Embryonic facial prominence (tissue), 1 donor: ENCODE results near the gene ID2.

Experiments
- DNase-seq: peaks from one replicate; pipeline ENCODE4 v3.0.0-alpha.2; 2016; ENCODE audit errors: extremely low spot score

ID2 gene

DNA sequence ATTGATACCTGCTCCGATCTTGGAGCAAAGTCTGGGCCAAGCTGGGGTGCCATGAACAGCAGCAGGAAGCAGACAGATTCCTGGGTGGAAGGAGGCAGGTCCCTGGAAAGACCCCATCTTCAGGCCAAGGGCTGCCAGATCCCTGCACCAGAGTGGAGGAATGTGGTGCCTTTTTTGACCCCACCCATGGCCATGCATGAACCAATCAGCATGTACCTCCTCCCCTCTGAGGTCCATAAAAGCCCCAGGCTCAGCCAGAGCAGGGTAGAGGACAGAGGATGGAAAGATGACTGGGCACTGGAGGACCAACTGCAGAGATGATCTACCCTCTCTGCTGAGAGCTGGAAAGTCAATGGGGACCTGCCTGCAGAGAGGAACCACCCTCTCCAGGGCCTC, 34.4 kb upstream of the ID2 start:
- DNase-seq: no peak

DNA sequence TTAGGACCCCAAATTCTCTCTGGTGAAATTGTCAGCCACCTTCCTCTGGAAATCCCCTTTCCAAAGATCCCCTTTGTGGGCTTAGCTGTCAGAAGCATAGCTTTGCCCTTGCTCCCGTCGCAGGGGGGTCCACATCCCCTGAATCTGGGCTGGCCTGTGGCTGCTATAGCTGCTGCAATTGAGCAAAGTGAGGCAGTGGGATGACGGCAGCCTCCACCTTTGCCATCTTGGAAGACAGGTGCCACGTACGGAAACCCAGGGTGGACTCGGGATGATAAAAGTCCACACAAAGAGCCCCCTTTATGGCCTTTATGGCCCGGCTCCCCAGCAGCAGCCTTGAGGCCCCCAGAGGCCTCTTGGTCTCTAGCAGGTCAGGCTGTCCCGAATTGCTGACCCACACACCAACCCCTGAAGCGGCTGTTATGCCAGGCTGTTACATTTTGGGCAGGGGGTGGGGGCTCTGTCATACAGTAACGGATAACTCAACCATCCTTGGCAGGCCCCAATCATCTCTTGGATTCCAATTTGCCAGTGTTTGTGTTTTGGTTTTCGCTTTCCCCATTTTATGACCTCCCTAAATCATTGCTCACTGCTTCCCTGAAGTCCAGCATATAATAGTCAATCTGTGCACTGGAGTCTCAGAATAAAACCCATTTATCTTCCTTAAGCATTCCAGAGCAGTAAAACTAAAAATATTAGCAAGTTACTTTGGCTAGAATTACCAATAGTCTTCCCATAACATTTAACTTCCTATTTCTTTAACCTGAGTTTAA, 33.2 kb upstream of the ID2 start:
- DNase-seq: no peak

DNA sequence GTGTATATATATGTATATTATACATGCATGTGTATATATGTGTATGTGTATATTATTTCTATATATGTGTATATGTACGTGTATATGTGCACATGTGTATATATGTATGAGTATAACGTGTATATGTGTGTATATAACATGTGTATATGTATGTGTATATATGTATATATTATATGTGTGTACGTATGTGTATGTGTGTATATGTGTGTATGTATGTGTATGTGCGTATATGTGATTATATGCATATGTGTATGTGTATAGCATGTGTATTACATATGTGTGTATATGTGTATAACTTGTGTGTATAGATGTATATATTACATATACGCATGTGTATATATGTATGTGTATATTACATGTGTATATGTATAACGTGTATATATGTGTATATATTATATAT, 32.1 kb upstream of the ID2 start:
- DNase-seq: no peak

DNA sequence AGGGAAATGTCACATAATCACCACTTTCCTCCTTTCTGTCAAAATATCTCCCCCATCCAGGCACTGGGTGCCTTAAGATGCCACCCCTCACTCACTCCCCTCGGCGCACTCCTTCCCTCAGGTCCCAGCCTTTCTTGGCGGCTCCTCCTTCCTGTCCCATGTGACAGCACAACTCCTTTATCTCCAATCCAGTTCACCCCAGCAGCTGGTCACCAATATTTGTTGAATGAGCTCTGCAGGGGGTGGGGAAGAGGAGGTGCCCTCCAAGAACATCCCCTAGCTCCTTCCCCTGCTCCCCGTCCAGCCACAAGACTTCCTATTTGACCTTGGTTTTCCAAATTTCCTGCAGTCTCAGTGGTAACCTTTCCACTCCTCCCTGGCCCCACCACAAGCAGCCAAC, 31.6 kb upstream of the ID2 start:
- no peak for DNase-seq

DNA sequence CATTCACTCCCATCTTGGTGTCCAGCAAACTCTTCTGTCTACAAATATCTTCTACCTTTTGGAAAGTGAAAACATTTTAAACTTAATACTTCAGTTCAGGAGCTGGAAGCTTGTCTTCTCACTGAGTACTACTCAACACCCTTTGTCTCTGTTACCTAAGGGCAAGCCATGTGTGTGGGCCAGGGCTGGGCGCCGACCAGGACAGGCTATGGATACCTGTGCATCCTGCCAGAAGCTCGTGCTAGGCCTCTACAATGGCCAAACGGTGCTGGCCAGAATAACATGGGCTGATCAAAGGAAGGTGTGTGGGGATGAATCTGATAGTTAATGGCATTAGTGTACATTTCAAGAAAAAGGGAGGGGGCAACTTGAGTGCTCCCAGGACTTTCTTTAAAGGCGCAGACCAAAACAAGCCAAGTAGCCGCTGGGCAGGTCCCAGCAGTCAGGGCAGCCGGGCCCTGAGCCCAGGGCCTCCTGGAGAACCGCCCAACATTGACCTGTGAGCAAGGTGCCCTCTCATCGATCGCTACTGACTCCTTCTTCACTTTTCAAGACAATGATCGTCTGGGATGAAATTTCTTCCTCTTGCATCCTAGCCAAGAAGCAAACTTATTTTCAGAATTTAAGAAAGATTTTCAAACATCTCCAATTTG, 29.0 kb upstream of the ID2 start:
- no peak for DNase-seq

DNA sequence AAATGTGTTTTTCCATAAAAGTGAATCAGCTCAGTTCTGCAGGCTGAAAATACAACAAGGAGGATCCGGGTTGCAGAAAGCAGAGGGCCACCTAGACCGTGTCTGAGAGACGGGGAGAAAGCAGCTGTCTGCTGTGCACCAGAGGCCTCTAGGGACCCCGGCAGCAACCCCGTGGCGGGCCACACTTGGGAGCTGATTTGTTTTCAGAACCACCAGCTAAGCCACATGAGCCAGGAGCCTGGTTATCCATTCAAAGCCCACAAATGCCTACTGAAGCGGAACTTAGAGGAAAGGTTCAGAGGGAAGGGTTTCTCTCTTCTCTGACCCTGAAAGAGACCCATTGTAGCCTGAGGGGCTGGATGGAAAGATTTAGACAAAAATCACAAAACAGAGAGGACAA, 28.4 kb upstream of the ID2 start:
- DNase-seq: no peak

DNA sequence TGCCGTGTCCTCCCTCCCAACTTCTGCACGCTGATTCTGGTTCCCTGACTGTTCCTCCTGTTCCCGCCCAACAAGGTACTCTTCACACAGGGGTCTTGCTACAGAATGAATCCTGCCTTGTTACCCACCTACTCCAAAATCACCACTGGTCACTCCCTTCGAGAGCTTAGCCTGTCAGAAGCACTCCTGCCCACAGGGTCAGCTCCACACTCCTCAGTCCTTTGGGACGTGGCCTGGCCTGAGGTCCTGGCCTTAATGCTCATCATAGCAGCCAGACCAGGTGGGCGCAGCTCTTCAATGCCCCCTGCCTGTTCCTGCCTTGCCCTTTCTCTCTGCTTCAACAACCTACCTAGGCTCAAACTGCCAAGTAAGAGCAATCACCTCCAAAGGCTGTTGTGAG, 27.8 kb upstream of the ID2 start:
- DNase-seq: no peak

DNA sequence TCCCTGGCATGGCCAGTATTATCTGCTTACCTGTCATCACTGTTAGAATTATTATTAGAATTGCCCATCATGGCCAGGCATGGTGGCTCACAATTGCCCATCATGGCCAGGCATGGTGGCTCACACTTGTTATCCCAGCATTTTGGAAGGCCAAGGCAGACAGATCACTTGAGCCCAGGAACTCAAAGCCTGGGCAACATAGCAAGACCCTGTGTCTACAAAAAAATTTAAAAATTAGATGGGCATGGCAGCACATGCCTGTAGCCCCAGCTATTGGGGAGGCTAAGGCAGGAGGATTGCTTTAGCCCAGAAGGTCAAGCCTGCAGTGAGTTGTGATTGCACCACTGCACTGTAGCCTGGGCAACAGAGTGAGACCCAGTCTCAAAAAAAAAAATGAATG, 27.4 kb upstream of the ID2 start:
- no peak for DNase-seq

DNA sequence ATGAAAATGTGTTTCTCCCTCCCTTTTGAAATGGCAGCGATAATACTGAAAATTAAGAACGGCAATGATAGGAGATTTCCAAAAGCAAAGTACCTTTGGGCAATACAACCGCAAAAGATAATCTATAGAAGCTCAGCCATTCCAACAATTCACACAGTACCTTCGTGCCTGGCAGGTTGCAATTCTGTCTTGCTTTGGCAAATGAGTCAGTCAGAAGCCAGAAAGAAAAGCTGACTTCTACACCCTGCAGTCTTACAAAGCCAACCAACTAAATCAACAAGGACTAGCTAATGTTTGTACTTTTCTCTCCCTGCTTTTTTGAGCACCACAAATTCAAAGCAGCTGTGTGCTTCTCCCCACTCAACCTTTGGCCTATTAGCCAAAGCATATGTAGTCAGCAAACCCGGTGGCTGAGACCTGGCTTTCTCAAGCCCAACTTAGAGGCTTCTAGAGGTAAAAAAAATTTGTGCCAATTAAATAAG, 25.7 kb upstream of the ID2 start:
- no peak for DNase-seq

DNA sequence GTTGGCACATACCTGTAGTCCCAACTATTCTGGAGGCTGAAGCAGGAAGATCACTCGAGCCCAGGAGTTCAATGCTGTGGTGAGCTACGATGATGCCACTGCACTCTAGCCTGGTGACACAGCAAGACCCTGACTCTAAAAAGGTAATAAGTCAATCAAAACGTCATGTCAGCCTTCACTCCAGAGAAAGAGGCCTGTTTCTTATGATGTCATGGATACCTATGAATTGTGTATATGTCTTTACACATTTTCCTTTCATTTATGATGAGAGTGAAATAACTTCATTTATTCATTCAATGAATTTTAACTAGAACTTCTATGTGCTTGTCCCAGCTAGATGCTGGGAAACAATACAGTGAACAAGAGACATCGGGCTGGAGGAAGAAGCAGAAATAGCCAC, 25.0 kb upstream of the ID2 start:
- DNase-seq: no peak

DNA sequence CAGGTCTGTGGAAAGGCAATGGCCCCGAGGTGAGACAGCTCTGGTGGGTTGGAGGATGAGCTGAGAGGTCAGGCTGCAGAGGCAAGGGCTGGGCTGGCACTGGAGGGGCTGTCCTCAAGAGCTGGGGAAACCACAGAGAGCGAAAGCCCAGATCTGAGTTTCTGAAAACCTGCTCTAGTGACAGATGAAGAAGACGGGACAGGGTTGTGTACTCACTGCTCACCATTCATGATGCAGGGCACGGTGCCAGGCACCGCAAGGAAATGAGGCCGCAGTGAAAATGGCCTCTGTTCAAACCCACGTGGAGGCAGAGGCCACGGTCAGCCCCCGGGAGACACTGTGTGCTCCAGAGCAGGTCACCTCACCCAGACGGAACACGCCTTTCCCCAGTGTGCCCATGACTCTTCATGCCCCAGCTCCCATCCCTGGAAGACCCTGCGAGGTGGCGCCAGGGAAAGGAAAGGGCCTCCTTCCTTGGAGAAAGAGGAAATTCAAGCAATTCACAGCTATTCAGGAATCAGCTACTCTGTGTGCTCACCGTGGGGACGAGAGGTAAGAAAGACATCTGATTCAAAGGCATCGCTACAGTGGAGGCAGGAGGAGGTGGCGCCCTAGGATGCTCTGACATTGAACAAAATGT, 24.3 kb upstream of the ID2 start:
- no peak for DNase-seq

DNA sequence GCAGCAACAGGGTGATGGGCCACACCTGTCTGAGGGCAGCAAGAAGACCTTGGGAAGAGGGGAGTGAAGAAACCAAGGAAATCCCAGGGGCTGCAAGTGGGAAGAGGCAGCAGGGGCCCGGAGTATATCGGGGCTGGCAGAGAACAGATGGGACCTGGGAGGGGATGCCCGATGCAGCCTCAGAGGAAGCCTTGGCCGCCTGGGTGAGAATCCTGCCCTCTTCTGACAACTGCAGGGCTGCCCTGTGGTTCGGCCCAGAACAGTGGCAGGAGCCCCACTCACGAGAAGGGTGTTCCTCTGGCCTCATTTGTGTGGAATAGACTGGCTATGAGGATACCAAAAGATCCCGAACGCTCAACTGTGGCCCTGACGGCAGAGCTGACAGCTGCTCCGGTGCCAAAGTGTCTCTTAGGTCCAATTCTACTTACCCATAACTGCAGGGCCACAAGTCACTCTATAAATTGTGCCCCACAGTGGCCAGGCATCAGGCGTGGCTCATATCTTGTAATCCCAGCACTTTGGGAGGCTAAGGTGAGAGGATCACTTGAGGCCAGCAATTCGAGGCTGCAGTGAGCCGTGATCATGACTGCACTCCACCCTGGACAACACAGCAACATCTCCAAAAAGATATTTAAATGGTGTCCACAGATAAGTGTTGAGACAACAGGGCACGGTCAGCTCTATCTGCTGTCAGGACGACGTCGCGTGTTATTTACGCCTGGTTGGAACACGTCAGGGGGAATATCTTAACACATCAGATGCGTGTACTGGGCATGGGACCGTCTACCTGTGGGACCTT, 23.6 kb upstream of the ID2 start:
- no peak for DNase-seq

DNA sequence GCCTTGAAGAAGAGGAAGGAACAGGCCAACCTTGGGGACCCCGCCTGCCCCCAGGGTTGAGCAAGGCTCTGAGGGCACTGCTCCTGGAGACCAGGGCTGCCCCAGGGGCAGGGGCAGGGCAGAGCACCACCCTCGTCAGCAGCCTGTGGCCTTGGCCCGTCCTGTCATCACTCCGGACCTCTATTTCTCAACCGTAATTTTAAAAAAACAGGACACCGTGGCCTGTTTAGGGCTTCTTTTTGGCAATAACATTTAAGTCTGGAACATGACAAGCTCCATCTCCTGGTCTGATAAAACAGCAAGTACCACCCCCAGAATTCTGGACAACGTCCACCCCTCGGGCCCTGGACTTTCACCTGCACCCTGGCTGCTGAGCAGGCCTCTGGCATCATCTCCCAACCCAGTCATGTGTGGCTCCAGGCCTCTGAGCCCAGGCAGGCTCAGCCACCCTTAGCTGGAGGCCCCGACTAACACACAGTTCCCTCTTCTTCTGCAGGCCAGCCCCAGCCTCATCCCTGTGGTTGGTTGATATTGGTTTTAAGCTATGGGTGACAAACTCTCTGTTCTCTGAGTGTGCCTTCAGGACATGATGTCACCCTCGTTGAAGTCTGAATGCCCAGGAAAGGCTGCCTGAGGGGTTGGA, 22.6 kb upstream of the ID2 start:
- DNase-seq: no peak

DNA sequence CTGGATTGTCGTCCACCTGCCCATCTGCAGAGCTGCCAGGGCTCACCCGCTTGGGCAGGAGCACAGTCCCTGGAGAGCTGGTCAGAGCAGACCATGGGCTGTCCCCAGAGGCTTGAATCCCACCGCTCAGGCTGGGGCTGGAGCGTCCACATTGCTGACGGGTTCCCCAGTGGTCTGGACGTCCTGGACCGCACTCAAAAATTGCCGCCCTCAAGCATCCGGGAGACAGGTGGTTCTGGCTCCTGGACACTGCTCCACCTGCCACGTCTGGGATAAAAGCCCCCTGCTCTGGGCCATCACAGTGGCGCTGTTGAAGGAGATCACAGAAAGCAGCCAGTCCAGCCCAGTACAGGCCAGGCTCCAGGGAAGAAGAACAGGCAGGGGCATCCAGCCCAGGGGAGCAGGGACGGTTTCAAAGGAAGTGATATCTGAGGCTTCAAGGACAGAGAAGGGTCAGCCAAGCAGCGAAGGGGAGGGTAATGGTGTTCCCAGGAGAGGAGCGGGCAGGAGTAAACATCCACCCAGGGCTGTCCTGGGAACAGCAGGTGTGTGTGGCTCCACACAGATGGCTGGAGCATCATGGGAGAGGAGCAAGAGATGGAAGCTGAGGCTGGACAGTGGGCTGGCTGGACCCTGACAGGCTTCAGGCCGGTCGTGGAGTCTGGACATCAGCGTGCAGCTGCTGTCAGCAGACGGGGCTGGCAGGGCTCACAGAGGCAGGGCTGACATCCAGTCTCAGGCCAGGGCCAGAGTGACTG, 21.9 kb upstream of the ID2 start:
- DNase-seq: no peak

DNA sequence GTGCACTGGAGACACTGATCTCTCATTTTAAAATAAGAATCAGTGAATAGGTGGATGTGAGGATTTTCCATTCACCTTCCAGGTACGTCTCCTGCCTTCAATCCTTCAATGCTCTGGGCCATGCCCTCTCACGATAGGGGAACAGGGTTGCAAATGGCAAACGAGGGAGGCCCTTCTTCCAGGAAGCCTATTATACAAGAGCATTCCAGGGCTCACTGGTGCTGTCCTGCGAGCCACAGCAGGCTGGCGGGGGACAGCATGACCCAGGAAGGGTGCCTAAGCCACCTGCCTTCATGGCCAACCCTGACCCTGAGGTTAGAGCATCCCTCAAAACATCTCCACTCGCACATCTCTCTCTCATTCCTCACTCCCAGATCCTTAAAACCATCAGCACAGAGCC, 20.6 kb upstream of the ID2 start:
- DNase-seq: no peak

DNA sequence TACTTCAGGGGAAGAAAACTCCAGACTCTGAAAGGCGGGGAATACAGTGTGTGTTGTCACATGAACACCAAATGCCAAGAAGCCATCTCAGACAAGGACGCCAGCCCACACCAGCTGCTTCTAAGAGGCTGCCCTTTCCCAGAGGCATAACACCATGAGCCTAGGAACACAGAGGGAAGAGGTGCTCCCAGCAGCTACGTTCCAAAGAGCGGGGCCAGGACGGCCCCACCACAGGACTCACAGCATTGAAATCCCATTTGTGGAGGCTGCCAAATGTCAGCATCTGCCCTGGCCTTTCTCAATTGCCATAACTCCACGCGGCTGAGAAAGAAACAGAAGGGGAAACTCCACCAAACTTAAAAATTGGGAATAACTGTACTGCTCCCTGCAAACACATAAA, 20.1 kb upstream of the ID2 start:
- no peak for DNase-seq

DNA sequence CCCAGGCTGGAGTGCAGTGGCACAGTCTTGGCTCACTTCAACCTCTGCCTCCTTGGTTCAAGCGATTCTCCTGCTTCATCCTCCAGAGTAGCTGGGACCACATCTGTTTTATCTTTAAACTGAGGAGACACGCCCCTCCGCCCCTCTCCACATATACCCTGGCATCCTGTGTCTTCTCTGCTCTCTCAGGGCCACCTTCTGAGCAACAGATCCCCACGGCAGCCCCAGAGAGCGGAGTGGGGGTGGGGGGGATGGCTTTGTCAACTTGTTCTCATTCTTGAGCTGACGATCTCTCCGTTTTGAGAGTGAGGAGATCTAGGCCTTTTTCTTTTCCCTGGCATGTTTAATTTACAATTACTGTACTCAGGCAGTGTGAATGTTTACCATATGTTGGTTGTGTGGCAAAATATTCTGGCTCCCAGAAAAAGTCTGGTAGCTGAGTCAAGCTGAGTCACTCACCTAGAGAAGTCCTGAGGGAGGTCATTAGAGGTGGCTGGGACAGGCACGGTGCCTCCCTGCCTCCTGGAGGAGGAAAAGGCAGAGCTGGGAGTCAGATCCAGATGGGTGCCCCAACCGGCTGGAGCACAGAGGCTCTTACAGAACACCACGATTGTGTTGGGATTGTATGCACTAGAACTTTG, 19.5 kb upstream of the ID2 start:
- no peak for DNase-seq

DNA sequence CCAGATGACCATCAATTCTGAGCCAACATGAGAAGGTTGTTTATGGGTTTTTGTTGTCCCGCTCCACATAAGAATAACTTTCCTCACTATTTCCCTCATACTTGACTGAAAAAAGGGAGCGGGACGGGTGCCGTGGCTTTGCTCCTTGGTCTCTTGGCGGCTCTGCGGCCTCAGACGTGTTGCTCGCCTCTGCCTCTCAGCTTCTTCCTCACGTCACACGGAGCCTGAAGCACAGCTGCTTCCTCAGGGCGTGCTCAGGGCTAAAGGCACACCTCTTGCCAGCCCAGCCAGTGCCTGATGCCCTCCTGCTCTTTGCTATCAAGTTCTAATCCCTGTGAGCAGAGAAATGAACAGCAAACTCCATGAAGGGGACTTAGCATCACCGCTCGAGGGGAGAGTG, 17.9 kb upstream of the ID2 start:
- no peak for DNase-seq

DNA sequence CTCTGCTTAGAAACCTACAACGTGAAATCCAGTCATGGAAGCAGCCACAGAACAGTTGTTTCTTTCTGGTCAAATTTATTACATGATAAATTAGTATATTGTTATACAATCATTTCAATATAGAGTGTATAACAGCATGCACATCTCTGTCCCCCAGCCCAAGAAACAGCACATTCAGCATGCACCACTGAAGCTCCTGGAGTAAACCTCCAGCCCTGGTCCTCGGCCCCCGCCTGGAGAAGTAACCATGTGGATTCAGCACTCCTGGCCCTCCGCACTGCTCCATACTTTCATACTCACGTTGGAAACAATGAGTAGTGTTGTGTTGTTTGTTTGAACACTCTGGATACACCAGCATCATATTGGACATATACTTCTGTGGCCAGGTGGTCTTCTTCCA, 15.3 kb upstream of the ID2 start:
- DNase-seq: no peak

DNA sequence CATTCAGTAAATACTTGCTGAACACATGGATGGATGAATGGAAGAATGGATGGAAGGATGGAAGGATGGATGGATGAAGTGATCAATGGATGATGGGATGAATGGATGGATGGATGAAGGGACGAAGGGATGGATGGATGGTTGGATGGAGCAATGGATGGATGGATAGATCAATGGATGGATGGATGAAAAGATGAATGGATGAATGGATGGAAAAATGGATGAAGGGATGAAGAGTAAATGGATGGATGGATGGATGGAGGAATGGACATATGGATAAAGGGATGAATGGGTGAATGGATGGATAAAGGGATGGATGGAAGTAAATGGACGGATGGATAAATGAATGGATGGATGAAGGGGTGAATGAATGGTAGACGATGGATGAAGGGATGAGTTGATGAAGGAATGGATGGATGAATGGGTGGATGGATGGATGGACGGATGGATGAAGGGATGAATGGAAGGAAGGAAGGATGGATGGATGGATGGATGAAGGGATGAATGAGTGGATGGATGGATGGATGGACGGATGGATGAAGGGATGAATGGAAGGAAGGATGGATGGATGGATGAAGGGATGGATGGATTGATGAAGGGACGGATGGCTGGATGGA, 13.9 kb upstream of the ID2 start:
- DNase-seq: no peak
